GM23248 (cell line): ENCODE data around the gene HOXC6.

ENCODE experiments used
- EZH2 ChIP-seq: fragments of 200-600 bp; sonication (generic); IDR thresholded peaks from 2 replicates; pipeline ENCODE4 v1.6.1; 2018; ENCODE audit warnings: antibody characterized with exemption, mild to moderate bottlenecking; ENCODE audit not compliant: insufficient read depth, poor library complexity, severe bottlenecking
- EZH2phosphoT487 ChIP-seq: fragments of 200-600 bp; sonication (generic); IDR thresholded peaks from 2 replicates; pipeline ENCODE4 v1.6.1; 2018; ENCODE audit warnings: antibody characterized with exemption, moderate library complexity, mild to moderate bottlenecking, low read depth; ENCODE audit not compliant: insufficient read depth

GRCh38 chr12:53992377-53992889, 35.8 kb upstream of the HOXC6 start:
- TF ChIP-seq EZH2phosphoT487 = no peak
- no peak for TF ChIP-seq EZH2
